Measurements from ENCODE around the gene ERBB2.

DNA sequence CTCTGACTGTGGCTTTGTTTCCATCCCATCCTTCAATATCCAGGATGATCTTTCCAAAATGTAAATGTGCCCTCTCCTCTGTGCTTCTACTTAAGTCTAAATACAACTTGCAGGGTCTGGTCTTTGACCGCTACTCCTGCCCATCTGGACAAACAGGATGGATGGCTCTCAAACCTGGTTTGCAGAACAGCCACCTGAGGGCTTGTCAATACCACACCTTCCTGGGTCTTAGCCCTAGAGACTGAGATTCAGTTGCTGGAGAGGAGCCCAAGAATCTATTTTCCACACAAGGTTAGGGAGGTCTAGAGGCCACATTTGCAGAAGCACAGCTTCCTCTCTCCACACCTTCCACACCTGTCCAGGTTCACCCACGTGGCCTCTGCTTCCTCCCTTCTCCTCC is 36.0 kb downstream of the ERBB2 start:
- TF ChIP-seq, protein P1, sequence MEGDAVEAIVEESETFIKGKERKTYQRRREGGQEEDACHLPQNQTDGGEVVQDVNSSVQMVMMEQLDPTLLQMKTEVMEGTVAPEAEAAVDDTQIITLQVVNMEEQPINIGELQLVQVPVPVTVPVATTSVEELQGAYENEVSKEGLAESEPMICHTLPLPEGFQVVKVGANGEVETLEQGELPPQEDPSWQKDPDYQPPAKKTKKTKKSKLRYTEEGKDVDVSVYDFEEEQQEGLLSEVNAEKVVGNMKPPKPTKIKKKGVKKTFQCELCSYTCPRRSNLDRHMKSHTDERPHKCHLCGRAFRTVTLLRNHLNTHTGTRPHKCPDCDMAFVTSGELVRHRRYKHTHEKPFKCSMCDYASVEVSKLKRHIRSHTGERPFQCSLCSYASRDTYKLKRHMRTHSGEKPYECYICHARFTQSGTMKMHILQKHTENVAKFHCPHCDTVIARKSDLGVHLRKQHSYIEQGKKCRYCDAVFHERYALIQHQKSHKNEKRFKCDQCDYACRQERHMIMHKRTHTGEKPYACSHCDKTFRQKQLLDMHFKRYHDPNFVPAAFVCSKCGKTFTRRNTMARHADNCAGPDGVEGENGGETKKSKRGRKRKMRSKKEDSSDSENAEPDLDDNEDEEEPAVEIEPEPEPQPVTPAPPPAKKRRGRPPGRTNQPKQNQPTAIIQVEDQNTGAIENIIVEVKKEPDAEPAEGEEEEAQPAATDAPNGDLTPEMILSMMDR (IDR thresholded peaks at IDR 0.05; ENCODE audit: low read length): no peak
- no peak for TF ChIP-seq EZH2 (optimal IDR thresholded peaks at IDR 0.05; ENCODE audit: low read depth, low read length)
